GM12878 (cell line): ENCODE data around the gene CCDC127.
"Not testable (repeated sequence)": the region's sequence is repeated elsewhere in the genome, so short reads cannot be mapped to it uniquely, and the experiment has no call there.

Experiments
- BHLHE40 ChIP-seq, 2 experiments: fragments of 450-650 bp in 1 of 2; IDR thresholded peaks; 2 replicates each; pipeline ENCODE4 v1.6.1; 2011 to 2017; ENCODE audit warnings: low read depth in 2 of 2, borderline replicate concordance in 1 of 2, improper control_type of control experiment in 1 of 2, low read length in 1 of 2, mild to moderate bottlenecking in 1 of 2
- BRCA1 ChIP-seq: IDR thresholded peaks from 2 replicates; pipeline ENCODE4 v1.6.1; 2011; ENCODE audit warnings: low read depth, low read length, improper control_type of control experiment
- CHD4 ChIP-seq: fragments of 200-600 bp; sonication (generic); IDR thresholded peaks from 2 replicates; pipeline ENCODE4 v1.6.1; 2016; ENCODE audit warnings: mild to moderate bottlenecking
- EP300 ChIP-seq, 2 experiments: fragments of 150-350 bp in 1 of 2; IDR thresholded peaks; 2 replicates each; pipeline ENCODE4 v1.6.1; 2011 to 2012; ENCODE audit warnings: low read depth in 2 of 2, low read length in 2 of 2, borderline replicate concordance in 1 of 2, improper control_type of control experiment in 1 of 2, inconsistent platforms in 1 of 2; ENCODE audit not compliant: control insufficient read depth in 1 of 2
- ESRRA ChIP-seq: IDR thresholded peaks from 2 replicates; pipeline ENCODE4 v1.6.1; 2012; ENCODE audit warnings: mild to moderate bottlenecking, low read length, improper control_type of control experiment
- TCF7 ChIP-seq: IDR thresholded peaks from 2 replicates; pipeline ENCODE4 v1.6.1; 2014; ENCODE audit warnings: antibody characterized with exemption, borderline replicate concordance
- TF ChIP-seq, protein P1 (sequence below), 3 experiments: IDR thresholded peaks in 2 of 3; conservative IDR thresholded peaks in 1 of 3; 2 replicates each; pipeline ENCODE4 v1.5.1; 2011; ENCODE audit warnings: low read depth in 3 of 3, low read length in 3 of 3, mild to moderate bottlenecking in 3 of 3, control low read depth in 2 of 3, moderate library complexity in 2 of 3, inconsistent platforms in 1 of 3, mixed read lengths in 1 of 3; ENCODE audit not compliant: control insufficient read depth in 2 of 3, insufficient read depth in 1 of 3; ENCODE audit errors: extremely low read depth in 1 of 3
- TF ChIP-seq, protein P2 (sequence below): IDR thresholded peaks from 2 replicates; pipeline ENCODE4 v1.6.1; 2012; ENCODE audit warnings: mild to moderate bottlenecking, low read depth, low read length

DNA sequence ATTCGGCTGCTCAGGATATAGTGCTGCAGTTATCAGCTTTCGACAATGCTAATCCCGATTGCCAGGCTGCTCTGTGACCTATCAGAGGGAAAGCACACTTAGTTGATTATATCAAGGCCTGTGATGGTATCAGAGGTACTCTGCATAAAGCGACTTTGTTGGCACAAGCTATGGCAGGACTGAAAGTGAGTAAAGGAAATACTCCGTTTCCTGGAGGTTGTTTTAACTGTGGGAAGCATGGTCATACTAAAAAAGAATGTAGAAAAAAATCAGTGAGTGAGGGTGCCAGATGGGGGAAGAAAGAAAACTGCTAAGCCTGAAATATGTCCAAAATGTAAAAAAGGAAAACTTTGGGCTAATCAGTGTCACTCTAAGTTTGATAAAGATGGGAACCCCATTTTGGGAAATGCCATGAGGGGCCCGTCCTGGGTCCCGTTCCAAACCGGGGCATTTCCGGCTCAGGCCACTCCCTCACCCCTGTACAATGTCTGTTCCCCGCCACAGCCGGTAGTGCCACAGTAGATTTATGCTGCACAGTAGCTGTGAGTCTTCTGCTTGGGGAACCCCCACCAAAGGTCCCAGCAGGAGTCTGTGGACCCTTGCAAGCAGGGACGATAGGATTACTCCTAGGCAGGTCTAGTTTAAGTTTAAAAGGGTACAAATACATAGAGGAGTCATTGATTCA lies 25.9 kb upstream of the CCDC127 start:
- TF ChIP-seq CHD4; ESRRA; EP300 (IDR thresholded peaks at IDR 0.05; ENCODE audit: borderline replicate concordance in 1 of 2, control insufficient read depth in 1 of 2, low read depth in 2 of 2, low read length in 2 of 2); TCF7; BHLHE40 (IDR thresholded peaks at IDR 0.05; ENCODE audit: borderline replicate concordance in 1 of 2, low read depth in 2 of 2, low read length in 1 of 2); BRCA1: not testable (repeated sequence)
- TF ChIP-seq, protein P1, sequence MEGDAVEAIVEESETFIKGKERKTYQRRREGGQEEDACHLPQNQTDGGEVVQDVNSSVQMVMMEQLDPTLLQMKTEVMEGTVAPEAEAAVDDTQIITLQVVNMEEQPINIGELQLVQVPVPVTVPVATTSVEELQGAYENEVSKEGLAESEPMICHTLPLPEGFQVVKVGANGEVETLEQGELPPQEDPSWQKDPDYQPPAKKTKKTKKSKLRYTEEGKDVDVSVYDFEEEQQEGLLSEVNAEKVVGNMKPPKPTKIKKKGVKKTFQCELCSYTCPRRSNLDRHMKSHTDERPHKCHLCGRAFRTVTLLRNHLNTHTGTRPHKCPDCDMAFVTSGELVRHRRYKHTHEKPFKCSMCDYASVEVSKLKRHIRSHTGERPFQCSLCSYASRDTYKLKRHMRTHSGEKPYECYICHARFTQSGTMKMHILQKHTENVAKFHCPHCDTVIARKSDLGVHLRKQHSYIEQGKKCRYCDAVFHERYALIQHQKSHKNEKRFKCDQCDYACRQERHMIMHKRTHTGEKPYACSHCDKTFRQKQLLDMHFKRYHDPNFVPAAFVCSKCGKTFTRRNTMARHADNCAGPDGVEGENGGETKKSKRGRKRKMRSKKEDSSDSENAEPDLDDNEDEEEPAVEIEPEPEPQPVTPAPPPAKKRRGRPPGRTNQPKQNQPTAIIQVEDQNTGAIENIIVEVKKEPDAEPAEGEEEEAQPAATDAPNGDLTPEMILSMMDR (IDR thresholded peaks at IDR 0.05 in 2 of 3, conservative IDR thresholded peaks at IDR 0.05 in 1 of 3; ENCODE audit: control insufficient read depth in 2 of 3, extremely low read depth in 1 of 3, insufficient read depth in 1 of 3, low read depth in 3 of 3, low read length in 3 of 3), result not testable (repeated sequence)
- TF ChIP-seq, protein P2, sequence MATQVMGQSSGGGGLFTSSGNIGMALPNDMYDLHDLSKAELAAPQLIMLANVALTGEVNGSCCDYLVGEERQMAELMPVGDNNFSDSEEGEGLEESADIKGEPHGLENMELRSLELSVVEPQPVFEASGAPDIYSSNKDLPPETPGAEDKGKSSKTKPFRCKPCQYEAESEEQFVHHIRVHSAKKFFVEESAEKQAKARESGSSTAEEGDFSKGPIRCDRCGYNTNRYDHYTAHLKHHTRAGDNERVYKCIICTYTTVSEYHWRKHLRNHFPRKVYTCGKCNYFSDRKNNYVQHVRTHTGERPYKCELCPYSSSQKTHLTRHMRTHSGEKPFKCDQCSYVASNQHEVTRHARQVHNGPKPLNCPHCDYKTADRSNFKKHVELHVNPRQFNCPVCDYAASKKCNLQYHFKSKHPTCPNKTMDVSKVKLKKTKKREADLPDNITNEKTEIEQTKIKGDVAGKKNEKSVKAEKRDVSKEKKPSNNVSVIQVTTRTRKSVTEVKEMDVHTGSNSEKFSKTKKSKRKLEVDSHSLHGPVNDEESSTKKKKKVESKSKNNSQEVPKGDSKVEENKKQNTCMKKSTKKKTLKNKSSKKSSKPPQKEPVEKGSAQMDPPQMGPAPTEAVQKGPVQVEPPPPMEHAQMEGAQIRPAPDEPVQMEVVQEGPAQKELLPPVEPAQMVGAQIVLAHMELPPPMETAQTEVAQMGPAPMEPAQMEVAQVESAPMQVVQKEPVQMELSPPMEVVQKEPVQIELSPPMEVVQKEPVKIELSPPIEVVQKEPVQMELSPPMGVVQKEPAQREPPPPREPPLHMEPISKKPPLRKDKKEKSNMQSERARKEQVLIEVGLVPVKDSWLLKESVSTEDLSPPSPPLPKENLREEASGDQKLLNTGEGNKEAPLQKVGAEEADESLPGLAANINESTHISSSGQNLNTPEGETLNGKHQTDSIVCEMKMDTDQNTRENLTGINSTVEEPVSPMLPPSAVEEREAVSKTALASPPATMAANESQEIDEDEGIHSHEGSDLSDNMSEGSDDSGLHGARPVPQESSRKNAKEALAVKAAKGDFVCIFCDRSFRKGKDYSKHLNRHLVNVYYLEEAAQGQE, result not testable (repeated sequence)
